Activated CD4-positive, alpha-beta memory T cell treated with anti-CD3 and anti-CD28 coated beads, Interleukin-2, amount 10 ng/mL, durations not matched to agents 7 days and 5 days (primary cell): ENCODE measurements around the gene CD1B. TPM values are rescaled to one million over a fixed set of nuclear protein-coding genes. Genes with fewer than 3 reads are reported as not detected.
"Not testable (repeated sequence)": the region's sequence is repeated elsewhere in the genome, so short reads cannot be mapped to it uniquely, and the experiment has no call there.

ENCODE experiments used
- CTCF ChIA-PET: fragments of 350-600 bp; sonication (Branson Sonifier 250); formaldehyde crosslinking; loops from one replicate; lab custom pipeline; 2021; ENCODE audit warnings: antibody characterized with exemption, inconsistent platforms; lab: Charles Lee
- POLR2A ChIA-PET: fragments of 350-600 bp; sonication (Branson Sonifier 250); formaldehyde crosslinking; loops from one replicate; lab custom pipeline; 2021; ENCODE audit warnings: antibody characterized with exemption; lab: Charles Lee
- DNase-seq: peaks from one replicate; pipeline ENCODE4 v3.0.0-alpha.2; 2020
- H3K27ac Mint-ChIP-seq: one replicate; pipeline ENCODE4 v1.8.0; 2021; ENCODE audit warnings: mild to moderate bottlenecking, mixed read lengths
- H3K27me3 Mint-ChIP-seq: one replicate; pipeline ENCODE4 v1.8.0; 2021; ENCODE audit warnings: mixed read lengths
- H3K36me3 Mint-ChIP-seq: one replicate; pipeline ENCODE4 v1.8.0; 2021; ENCODE audit warnings: low read depth, mixed read lengths
- H3K4me1 Mint-ChIP-seq: one replicate; pipeline ENCODE4 v1.8.0; 2021; ENCODE audit warnings: mixed read lengths
- H3K4me3 Mint-ChIP-seq: one replicate; pipeline ENCODE4 v1.8.0; 2021; ENCODE audit warnings: mild to moderate bottlenecking, mixed read lengths
- H3K9me3 Mint-ChIP-seq: one replicate; pipeline ENCODE4 v1.8.0; 2021; ENCODE audit warnings: mixed read lengths
- total RNA-seq, 2 experiments: library from RNA; stranded (reverse); gene quantifications; one replicate each; pipeline ENCODE4 v1.2.3, GENCODE V29; 2021

Gene CD1B
- not detected for total RNA-seq

- Mint-ChIP-seq H3K4me3 (no peak within 1 kb of the TSS), H3K9me3 (no peaks in the 10 kb centered on the region), H3K27ac (no peak within 1 kb of the TSS), H3K36me3 (no peaks in the 10 kb centered on the region), H3K27me3 (peaks cover 4% of the 10 kb centered on the region), H3K4me1 (peaks cover 22% of the 10 kb centered on the region)
- CTCF ChIA-PET, result interaction anchor here (3.1 kb wide), 1 partner anchor 128 kb away, joined by 49 read pairs; no protein-coding TSS in a partner anchor
- DNase-seq, result no peak
- POLR2A ChIA-PET, result no interaction called here
Observed at GRCh38 chr1:158331481-158332150, at the start of gene CD1B. Gene CD1B, minus strand, starts transcription at chr1:158331531. Its CDS starts 108 bp downstream, at chr1:158331423.

- no peak overlapping the region for H3K27ac Mint-ChIP-seq
- DNase-seq, result no peak
- H3K4me1 Mint-ChIP-seq, result no peaks in the 10 kb centered on the region
- ChIA-PET CTCF (no interaction called here), POLR2A (no interaction called here)
- peaks cover 5% of the 10 kb centered on the region for H3K9me3 Mint-ChIP-seq
- H3K4me3 Mint-ChIP-seq, result no peak overlapping the region
- no peaks in the 10 kb centered on the region for H3K36me3 Mint-ChIP-seq
- peaks cover 12% of the 10 kb centered on the region for H3K27me3 Mint-ChIP-seq
Observed at GRCh38 chr1:158374860-158375259, 43.5 kb upstream of the CD1B start.

- H3K27me3 Mint-ChIP-seq, result peaks cover 12% of the 10 kb centered on the region
- DNase-seq, H3K27ac Mint-ChIP-seq, H3K4me1 Mint-ChIP-seq, H3K36me3 Mint-ChIP-seq, H3K9me3 Mint-ChIP-seq, CTCF ChIA-PET, H3K4me3 Mint-ChIP-seq, POLR2A ChIA-PET: not testable (repeated sequence)
Observed at GRCh38 chr1:158374101-158374500, 42.8 kb upstream of the CD1B start.

GRCh38 chr1:158371188-158371953, 40.0 kb upstream of the CD1B start:
- no peak for DNase-seq
- Mint-ChIP-seq H3K4me3 (no peak overlapping the region), H3K27me3 (peaks cover 2% of the 10 kb centered on the region), H3K9me3 (peaks cover 5% of the 10 kb centered on the region), H3K27ac (no peak overlapping the region), H3K4me1 (no peaks in the 10 kb centered on the region), H3K36me3 (no peaks in the 10 kb centered on the region)
- ChIA-PET CTCF (no interaction called here), POLR2A (no interaction called here)

- no peak for DNase-seq
- peaks cover 2% of the 10 kb centered on the region for H3K27me3 Mint-ChIP-seq
- no peaks in the 10 kb centered on the region for H3K4me1 Mint-ChIP-seq
- POLR2A ChIA-PET, result no interaction called here
- H3K9me3 Mint-ChIP-seq, result no peaks in the 10 kb centered on the region
- H3K27ac Mint-ChIP-seq, result no peak overlapping the region
- CTCF ChIA-PET, result no interaction called here
- H3K4me3 Mint-ChIP-seq, result no peak overlapping the region
- no peaks in the 10 kb centered on the region for H3K36me3 Mint-ChIP-seq
Observed at GRCh38 chr1:158366783-158367182, 35.5 kb upstream of the CD1B start.

GRCh38 chr1:158362941-158363340, 31.6 kb upstream of the CD1B start:
- Mint-ChIP-seq H3K9me3 (no peaks in the 10 kb centered on the region), H3K4me3 (no peak overlapping the region), H3K36me3 (no peaks in the 10 kb centered on the region), H3K27me3 (peaks cover 2% of the 10 kb centered on the region), H3K4me1 (no peaks in the 10 kb centered on the region), H3K27ac (no peak overlapping the region)
- ChIA-PET POLR2A (no interaction called here), CTCF (no interaction called here)
- DNase-seq, result no peak

- POLR2A ChIA-PET, result no interaction called here
- DNase-seq, result no peak
- no peaks in the 10 kb centered on the region for H3K9me3 Mint-ChIP-seq
- no peaks in the 10 kb centered on the region for H3K36me3 Mint-ChIP-seq
- H3K4me1 Mint-ChIP-seq, result no peaks in the 10 kb centered on the region
- CTCF ChIA-PET, result no interaction called here
- peaks cover 4% of the 10 kb centered on the region for H3K27me3 Mint-ChIP-seq
- no peak overlapping the region for H3K27ac Mint-ChIP-seq
- no peak overlapping the region for H3K4me3 Mint-ChIP-seq
Observed at GRCh38 chr1:158362482-158362881, 31.2 kb upstream of the CD1B start.

GRCh38 chr1:158357441-158357840, 26.1 kb upstream of the CD1B start:
- no peaks in the 10 kb centered on the region for H3K9me3 Mint-ChIP-seq
- no peaks in the 10 kb centered on the region for H3K4me1 Mint-ChIP-seq
- H3K27ac Mint-ChIP-seq, result no peak overlapping the region
- ChIA-PET CTCF (no interaction called here), POLR2A (no interaction called here)
- DNase-seq, result no peak
- no peaks in the 10 kb centered on the region for H3K36me3 Mint-ChIP-seq
- H3K4me3 Mint-ChIP-seq, result no peak overlapping the region
- peaks cover 23% of the 10 kb centered on the region for H3K27me3 Mint-ChIP-seq

- DNase-seq, result no peak
- Mint-ChIP-seq H3K4me1 (no peaks in the 10 kb centered on the region), H3K27ac (no peak overlapping the region), H3K27me3 (peaks cover 23% of the 10 kb centered on the region), H3K9me3 (no peaks in the 10 kb centered on the region), H3K36me3 (no peaks in the 10 kb centered on the region), H3K4me3 (no peak overlapping the region)
- ChIA-PET CTCF (no interaction called here), POLR2A (no interaction called here)
Observed at GRCh38 chr1:158356616-158357015, 25.3 kb upstream of the CD1B start.

GRCh38 chr1:158355773-158356285, 24.5 kb upstream of the CD1B start:
- Mint-ChIP-seq H3K27me3 (peaks cover 23% of the 10 kb centered on the region), H3K27ac (no peak overlapping the region), H3K4me3 (no peak overlapping the region), H3K36me3 (no peaks in the 10 kb centered on the region), H3K4me1 (no peaks in the 10 kb centered on the region), H3K9me3 (no peaks in the 10 kb centered on the region)
- no peak for DNase-seq
- ChIA-PET CTCF (no interaction called here), POLR2A (no interaction called here)

- H3K9me3 Mint-ChIP-seq, result no peaks in the 10 kb centered on the region
- no peaks in the 10 kb centered on the region for H3K36me3 Mint-ChIP-seq
- H3K27ac Mint-ChIP-seq, result no peak overlapping the region
- DNase-seq, result no peak
- peaks cover 23% of the 10 kb centered on the region for H3K27me3 Mint-ChIP-seq
- H3K4me1 Mint-ChIP-seq, result no peaks in the 10 kb centered on the region
- POLR2A ChIA-PET, result no interaction called here
- CTCF ChIA-PET, result no interaction called here
- H3K4me3 Mint-ChIP-seq, result no peak overlapping the region
Observed at GRCh38 chr1:158354255-158354654, 22.9 kb upstream of the CD1B start.

- CTCF ChIA-PET, result no interaction called here
- Mint-ChIP-seq H3K27ac (no peak within 1 kb of the TSS), H3K27me3 (peaks cover 23% of the 10 kb centered on the region), H3K4me1 (no peaks in the 10 kb centered on the region), H3K36me3 (no peaks in the 10 kb centered on the region), H3K4me3 (no peak within 1 kb of the TSS), H3K9me3 (no peaks in the 10 kb centered on the region)
- POLR2A ChIA-PET, result no interaction called here
- DNase-seq, result no peak
Observed at GRCh38 chr1:158353303-158354075, 22.2 kb upstream of the CD1B start, which contains the start of gene CD1E. Gene CD1E, plus strand, starts transcription at chr1:158353894. Its CDS starts 95 bp downstream, at chr1:158353989.

GRCh38 chr1:158348946-158349345, 17.6 kb upstream of the CD1B start:
- H3K27ac Mint-ChIP-seq, DNase-seq, POLR2A ChIA-PET, H3K4me3 Mint-ChIP-seq, H3K9me3 Mint-ChIP-seq, H3K27me3 Mint-ChIP-seq, CTCF ChIA-PET, H3K4me1 Mint-ChIP-seq, H3K36me3 Mint-ChIP-seq: not testable (repeated sequence)
